Testis (tissue), 2 donors: Measurements from ENCODE around the gene ELMO1.

Source experiments
- POLR2A ChIP-seq: fragments of 450-650 bp; IDR thresholded peaks from one replicate; pipeline ENCODE4 v1.6.1; 2017; ENCODE audit warnings: antibody characterized with exemption, mild to moderate bottlenecking, moderate library complexity
- TF ChIP-seq, protein P1 (sequence below), 3 experiments: fragments of 450-650 bp in 2 of 3; fragments of 200-600 bp in 1 of 3; sonication (generic) in 1 of 3; IDR thresholded peaks; one replicate each; pipeline ENCODE4 v1.5.1; 2016 to 2019; ENCODE audit warnings: antibody characterized with exemption in 3 of 3, mild to moderate bottlenecking in 2 of 3, moderate library complexity in 1 of 3

DNA sequence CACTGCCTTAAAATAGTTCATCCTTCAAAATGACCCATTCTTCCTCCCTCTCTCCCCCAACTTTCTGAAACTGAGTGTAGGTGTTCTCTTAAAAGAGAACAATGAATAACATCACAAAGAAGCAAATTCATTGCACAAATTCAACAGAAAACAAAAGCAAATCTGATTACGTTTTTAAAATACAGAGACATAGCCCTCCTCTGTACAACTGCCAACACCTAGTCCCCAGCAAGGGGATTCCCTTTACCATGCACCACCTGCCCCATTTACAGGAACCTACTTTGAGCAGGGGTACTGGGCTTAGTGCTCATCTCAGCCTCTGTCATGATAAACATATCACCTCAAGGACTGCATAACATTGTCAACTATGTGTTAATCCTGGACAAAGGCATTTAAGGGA is 421.6 kb downstream of the ELMO1 start:
- TF ChIP-seq, protein P1, sequence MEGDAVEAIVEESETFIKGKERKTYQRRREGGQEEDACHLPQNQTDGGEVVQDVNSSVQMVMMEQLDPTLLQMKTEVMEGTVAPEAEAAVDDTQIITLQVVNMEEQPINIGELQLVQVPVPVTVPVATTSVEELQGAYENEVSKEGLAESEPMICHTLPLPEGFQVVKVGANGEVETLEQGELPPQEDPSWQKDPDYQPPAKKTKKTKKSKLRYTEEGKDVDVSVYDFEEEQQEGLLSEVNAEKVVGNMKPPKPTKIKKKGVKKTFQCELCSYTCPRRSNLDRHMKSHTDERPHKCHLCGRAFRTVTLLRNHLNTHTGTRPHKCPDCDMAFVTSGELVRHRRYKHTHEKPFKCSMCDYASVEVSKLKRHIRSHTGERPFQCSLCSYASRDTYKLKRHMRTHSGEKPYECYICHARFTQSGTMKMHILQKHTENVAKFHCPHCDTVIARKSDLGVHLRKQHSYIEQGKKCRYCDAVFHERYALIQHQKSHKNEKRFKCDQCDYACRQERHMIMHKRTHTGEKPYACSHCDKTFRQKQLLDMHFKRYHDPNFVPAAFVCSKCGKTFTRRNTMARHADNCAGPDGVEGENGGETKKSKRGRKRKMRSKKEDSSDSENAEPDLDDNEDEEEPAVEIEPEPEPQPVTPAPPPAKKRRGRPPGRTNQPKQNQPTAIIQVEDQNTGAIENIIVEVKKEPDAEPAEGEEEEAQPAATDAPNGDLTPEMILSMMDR (IDR thresholded peaks at IDR 0.05), result no peak
- TF ChIP-seq POLR2A, result no peak
